Omental fat pad (tissue), 4 donors: Measurements from ENCODE around the gene IL12RB2. TPM values are rescaled to one million over a fixed set of nuclear protein-coding genes. Genes with fewer than 3 reads are reported as not detected.

Experiments used
- ATAC-seq: fragments of 150-250 bp; one replicate; pipeline ENCODE4 v1.9.1; 2016; ENCODE audit warnings: mild to moderate bottlenecking, moderate library complexity; ENCODE audit not compliant: low FRiP score
- DNase-seq: peaks from one replicate; pipeline ENCODE4 v3.0.0-alpha.2; 2019; ENCODE audit warnings: low spot score
- total RNA-seq, 4 donors: library from RNA; depleted of rRNA; stranded (reverse); fragments of >200 nt; gene quantifications; one replicate each; pipeline ENCODE4 v1.1.0, GENCODE V29; 2016
- TF ChIP-seq, protein P1 (sequence below), 3 donors: fragments of 450-650 bp; IDR thresholded peaks; one replicate each; pipeline ENCODE4 v1.5.1; 2016 to 2017; ENCODE audit warnings: antibody characterized with exemption in 3 of 3, mild to moderate bottlenecking in 3 of 3, moderate library complexity in 2 of 3

IL12RB2 gene
- total RNA-seq, 4 donors from 2014 or later: 2.0 to 8.9 (median 6.5) TPM

DNA sequence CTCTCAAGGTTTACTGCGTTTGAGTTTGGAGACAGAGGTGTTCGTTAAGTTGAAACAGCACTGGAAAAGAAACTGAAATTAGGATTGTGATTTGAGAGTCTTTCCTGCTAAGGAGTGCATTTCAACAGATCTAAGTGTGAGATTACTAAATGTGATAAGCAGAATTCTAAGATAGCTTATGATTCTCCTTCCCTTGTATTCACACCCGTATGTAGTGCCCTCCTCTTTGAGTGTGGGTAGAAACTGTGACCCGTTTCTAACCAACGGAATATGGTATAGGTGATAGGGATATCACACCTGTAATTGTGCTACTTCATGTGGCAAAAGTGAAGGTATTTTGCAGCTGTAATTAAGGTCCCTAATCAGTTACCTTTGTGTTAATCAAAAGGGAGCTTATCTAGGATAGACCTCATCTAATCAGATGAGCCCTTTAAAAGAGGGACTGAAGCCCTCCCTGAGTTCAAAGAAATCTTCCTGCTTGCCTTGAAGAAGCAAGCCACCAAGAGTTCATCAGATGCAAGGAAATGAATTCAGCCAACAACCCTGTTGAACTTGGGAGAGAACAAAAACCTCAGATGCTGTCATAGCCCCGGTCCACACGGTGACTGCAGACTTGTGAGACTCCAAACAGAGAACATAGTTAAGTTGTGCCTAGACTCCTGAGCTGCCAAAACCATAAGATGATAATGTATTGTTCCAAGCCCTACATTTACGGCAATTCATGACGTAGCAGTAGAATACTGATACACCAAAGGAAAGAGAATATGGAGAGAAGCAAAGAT lies 12.6 kb upstream of the IL12RB2 start:
- TF ChIP-seq, protein P1, sequence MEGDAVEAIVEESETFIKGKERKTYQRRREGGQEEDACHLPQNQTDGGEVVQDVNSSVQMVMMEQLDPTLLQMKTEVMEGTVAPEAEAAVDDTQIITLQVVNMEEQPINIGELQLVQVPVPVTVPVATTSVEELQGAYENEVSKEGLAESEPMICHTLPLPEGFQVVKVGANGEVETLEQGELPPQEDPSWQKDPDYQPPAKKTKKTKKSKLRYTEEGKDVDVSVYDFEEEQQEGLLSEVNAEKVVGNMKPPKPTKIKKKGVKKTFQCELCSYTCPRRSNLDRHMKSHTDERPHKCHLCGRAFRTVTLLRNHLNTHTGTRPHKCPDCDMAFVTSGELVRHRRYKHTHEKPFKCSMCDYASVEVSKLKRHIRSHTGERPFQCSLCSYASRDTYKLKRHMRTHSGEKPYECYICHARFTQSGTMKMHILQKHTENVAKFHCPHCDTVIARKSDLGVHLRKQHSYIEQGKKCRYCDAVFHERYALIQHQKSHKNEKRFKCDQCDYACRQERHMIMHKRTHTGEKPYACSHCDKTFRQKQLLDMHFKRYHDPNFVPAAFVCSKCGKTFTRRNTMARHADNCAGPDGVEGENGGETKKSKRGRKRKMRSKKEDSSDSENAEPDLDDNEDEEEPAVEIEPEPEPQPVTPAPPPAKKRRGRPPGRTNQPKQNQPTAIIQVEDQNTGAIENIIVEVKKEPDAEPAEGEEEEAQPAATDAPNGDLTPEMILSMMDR (IDR thresholded peaks at IDR 0.05): no peak
- ATAC-seq (no peak), DNase-seq (no peak)

DNA sequence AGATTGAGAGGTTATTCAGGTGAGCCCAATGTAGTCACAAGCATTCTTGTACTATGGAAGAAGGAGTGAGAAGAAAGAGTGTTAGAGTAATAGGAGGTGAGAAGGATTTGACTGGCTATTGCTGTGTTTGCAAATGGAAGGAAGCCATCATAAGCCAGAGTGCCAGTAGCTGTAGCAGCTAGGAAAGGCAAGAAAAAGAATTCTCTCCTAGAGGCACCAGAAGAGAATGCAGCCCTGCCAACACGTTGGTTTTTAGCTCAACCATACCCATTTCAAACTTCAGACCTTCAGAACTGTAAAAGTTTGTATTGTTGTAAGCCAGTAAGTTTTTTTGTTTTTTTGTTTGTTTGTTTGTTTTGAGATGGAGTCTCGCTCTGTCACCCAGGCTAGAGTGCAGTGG lies 8.9 kb upstream of the IL12RB2 start:
- DNase-seq: no peak
- ATAC-seq: no peak
- TF ChIP-seq, protein P1 (IDR thresholded peaks at IDR 0.05): no peak

DNA sequence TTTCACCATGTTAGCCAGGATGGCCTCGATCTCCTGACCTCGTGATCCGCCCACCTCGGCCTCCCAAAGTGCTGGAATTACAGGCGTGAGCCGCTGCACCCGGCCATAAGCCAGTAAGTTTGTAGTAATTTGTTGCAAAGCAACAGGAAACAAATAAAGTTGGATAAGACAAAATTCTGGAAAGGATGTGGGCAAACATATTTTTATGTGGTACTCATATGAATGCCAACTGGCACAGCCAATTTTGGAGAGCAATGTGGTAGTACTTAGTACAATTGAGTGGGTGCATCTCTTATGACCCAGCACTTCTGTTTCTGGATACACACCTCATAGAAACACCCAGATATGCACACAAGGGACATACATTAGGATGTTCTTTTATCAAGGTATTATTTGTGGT lies 8.4 kb upstream of the IL12RB2 start:
- ATAC-seq (no peak), DNase-seq (no peak)
- TF ChIP-seq, protein P1 (IDR thresholded peaks at IDR 0.05): no peak

DNA sequence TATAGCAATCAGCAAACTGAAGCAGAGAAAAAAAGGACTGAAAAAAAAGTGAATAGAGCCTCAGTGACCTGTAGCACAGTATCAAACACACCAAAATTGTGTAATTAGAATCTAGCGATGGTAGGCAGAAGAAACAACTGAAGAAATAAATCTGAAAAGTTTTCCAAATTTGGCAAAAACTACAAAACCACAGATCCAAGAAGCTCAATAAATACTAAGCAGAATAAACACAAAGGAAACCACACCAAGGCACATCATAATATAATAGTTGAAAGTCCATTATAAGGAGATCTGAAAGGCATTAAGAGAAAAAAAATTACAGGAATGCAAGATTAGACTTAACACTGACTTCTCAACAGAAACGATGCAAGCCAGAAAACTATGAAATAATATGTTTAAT lies 7.1 kb upstream of the IL12RB2 start:
- DNase-seq: no peak
- ATAC-seq: no peak
- TF ChIP-seq, protein P1 (IDR thresholded peaks at IDR 0.05): no peak

DNA sequence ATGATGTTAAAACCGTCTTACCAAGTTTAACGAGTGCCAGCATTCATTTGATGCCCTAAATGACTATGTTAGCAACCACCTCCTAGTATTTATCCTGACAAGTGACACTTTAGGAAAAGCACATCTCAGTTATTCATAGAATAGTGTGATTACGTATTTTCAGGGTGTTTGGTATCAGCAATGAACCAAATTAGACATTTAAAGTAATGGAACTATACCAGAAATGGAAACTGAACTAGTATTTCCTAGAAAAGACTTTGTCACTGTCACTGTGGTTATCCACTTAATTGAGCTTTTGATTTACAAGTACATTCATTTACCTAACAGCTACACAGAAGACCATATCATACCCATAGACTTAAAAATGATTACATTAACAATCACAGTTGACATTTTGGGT lies 3.6 kb upstream of the IL12RB2 start:
- DNase-seq (no peak), ATAC-seq (no peak)
- TF ChIP-seq, protein P1 (IDR thresholded peaks at IDR 0.05): no peak

DNA sequence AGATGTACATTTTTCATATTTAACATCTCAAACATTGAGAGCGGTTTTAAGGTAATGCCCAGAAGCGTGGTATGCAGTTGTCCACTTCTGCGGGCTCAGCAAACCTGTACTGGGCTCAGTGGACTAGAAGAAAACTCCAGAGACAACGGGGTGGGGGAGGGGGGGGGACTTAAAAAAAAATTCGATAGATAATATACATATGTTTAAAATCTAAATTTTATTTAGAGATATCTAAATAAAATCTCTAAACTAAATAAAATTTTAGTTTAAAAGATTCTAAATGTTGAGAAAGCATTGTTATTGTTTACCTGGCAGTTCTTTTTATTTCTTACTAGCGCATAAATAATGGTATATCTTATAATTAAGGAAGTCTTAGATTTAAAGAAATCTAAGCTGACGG lies 1.1 kb upstream of the IL12RB2 start:
- DNase-seq: no peak
- TF ChIP-seq, protein P1 (IDR thresholded peaks at IDR 0.05): no peak
- ATAC-seq: no peak

DNA sequence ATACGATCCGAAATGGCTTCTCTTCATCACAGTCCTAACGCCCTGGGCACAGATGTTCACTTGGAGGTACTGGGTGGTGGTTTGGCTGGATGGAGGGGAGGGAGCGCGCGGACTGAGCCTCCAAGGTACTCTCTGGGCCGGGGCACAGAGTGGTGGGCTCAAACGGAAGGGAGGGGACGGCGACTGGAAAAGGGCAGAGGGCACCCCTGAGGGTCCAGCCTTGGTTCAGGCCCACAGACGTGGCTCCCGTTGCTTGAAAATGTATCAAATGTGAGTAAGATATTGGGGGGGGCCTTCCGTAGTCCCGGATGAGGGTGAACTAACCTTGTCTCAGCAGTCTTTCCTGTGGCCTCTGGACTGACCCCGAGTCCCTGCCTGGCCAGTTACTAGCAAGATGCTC lies 463 bp downstream of the IL12RB2 start:
- DNase-seq (no peak), ATAC-seq (no peak)
- TF ChIP-seq, protein P1 (IDR thresholded peaks at IDR 0.05): no peak
